Tibial artery (tissue), 4 donors: ENCODE data around the gene ADCY7.

Source experiments
- DNase-seq, 2 donors: peaks; one replicate each; pipeline ENCODE4 v3.0.0-alpha.2; 2019
- H3K27ac ChIP-seq, 2 donors: fragments of 200-600 bp; sonication (generic) in 1 of 2; 1 replicate in 1 of 2; 2 replicates in 1 of 2; pipeline ENCODE4 v1.5.1; 2018 to 2019; ENCODE audit warnings: mild to moderate bottlenecking in 1 of 2
- H3K27me3 ChIP-seq, 2 donors: fragments of 200-600 bp; sonication (generic) in 1 of 2; one replicate each; pipeline versions ENCODE4 v1.5.1 to v1.6.0; 2016 to 2019
- H3K36me3 ChIP-seq, 3 donors: fragments of 200-600 bp; sonication (generic) in 2 of 3; one replicate each; pipeline ENCODE4 v1.5.1; 2016 to 2019; ENCODE audit warnings: mild to moderate bottlenecking in 2 of 3
- H3K4me1 ChIP-seq, 4 donors: fragments of 200-600 bp; sonication (generic) in 2 of 4; 1 replicate in 3 of 4; 2 replicates in 1 of 4; pipeline ENCODE4 v1.5.1; 2016 to 2019
- H3K4me3 ChIP-seq, 2 donors: fragments of 200-600 bp; sonication (generic) in 1 of 2; 1 replicate in 1 of 2; 2 replicates in 1 of 2; pipeline ENCODE4 v1.5.1; 2018 to 2019; ENCODE audit warnings: mild to moderate bottlenecking in 2 of 2
- H3K9me3 ChIP-seq, 3 donors: fragments of 200-600 bp; sonication (generic) in 1 of 3; one replicate each; pipeline ENCODE4 v1.5.1; 2016 to 2019
- CTCF ChIP-seq, 2 experiments: fragments of 200-600 bp in 1 of 2; fragments of 450-650 bp in 1 of 2; IDR thresholded peaks; one replicate each; pipeline ENCODE4 v1.5.1; 2017 to 2019; ENCODE audit warnings: antibody characterized with exemption in 2 of 2, mild to moderate bottlenecking in 1 of 2, moderate library complexity in 1 of 2
- intact Hi-C: fragments of 100-400 bp; cut with DNase I; formaldehyde crosslinking; loops from one replicate; pipeline ENCODE4 v1.15.0; 2023; ENCODE audit warnings: low total_unique reads

ADCY7 gene

GRCh38 chr16:50252082-50252611 lies 14.2 kb upstream of the ADCY7 start:
- Histone ChIP-seq H3K9me3 (no peaks in the 10 kb centered on the region), H3K4me1 (peaks cover 0 to 12% (median under 1%) of the 10 kb centered on the region in 4 donors), H3K27ac (peak overlapping the region in 1 of 2 donors; percentile 23), H3K27me3 (no peaks in the 10 kb centered on the region), H3K4me3 (no peak overlapping the region), H3K36me3 (no peaks in the 10 kb centered on the region)
- intact Hi-C loops = no loop called here
- DNase-seq = no peak
- TF ChIP-seq CTCF (IDR thresholded peaks at IDR 0.05) = no peak

- intact Hi-C loops = no loop called here
- no peak for TF ChIP-seq CTCF (IDR thresholded peaks at IDR 0.05)
- Histone ChIP-seq H3K4me1 (peaks cover 0 to 12% (median under 1%) of the 10 kb centered on the region in 4 donors), H3K4me3 (no peak overlapping the region), H3K27me3 (no peaks in the 10 kb centered on the region), H3K27ac (no peak overlapping the region), H3K9me3 (no peaks in the 10 kb centered on the region), H3K36me3 (no peaks in the 10 kb centered on the region)
- DNase-seq = peak; percentile 22 to 48
Measured at GRCh38 chr16:50252874-50253513, 13.4 kb upstream of the ADCY7 start.

GRCh38 chr16:50253514-50253910 lies 12.8 kb upstream of the ADCY7 start:
- Histone ChIP-seq H3K36me3 (no peaks in the 10 kb centered on the region), H3K4me1 (peaks cover 0 to 12% (median 1%) of the 10 kb centered on the region in 4 donors), H3K27me3 (no peaks in the 10 kb centered on the region), H3K9me3 (no peaks in the 10 kb centered on the region), H3K4me3 (no peak overlapping the region), H3K27ac (no peak overlapping the region)
- no peak for TF ChIP-seq CTCF (IDR thresholded peaks at IDR 0.05)
- intact Hi-C loops = no loop called here
- peak; percentile 21 to 56 for DNase-seq

GRCh38 chr16:50254072-50254471 lies 12.3 kb upstream of the ADCY7 start:
- H3K27me3 ChIP-seq = no peaks in the 10 kb centered on the region
- intact Hi-C loops = no loop called here
- no peaks in the 10 kb centered on the region for H3K36me3 ChIP-seq
- no peak for TF ChIP-seq CTCF (IDR thresholded peaks at IDR 0.05)
- peak in 1 of 2 donors; percentile 29 for DNase-seq
- no peak overlapping the region for H3K27ac ChIP-seq
- H3K9me3 ChIP-seq = no peaks in the 10 kb centered on the region
- no peak overlapping the region for H3K4me3 ChIP-seq
- peaks cover 0 to 18% (median 5%) of the 10 kb centered on the region in 4 donors for H3K4me1 ChIP-seq

- H3K4me1 ChIP-seq = peaks cover 0 to 28% (median 12%) of the 10 kb centered on the region in 4 donors
- intact Hi-C loops = no loop called here
- H3K9me3 ChIP-seq = no peaks in the 10 kb centered on the region
- no peaks in the 10 kb centered on the region for H3K36me3 ChIP-seq
- TF ChIP-seq CTCF (IDR thresholded peaks at IDR 0.05) = no peak
- no peaks in the 10 kb centered on the region for H3K27me3 ChIP-seq
- no peak overlapping the region for H3K4me3 ChIP-seq
- H3K27ac ChIP-seq = no peak overlapping the region
- peak in 1 of 2 donors; percentile 19 for DNase-seq
Measured at GRCh38 chr16:50255538-50255937, 10.8 kb upstream of the ADCY7 start.
